OCI-LY1 (cell line): ENCODE data around the gene PTPRG.

Experiments used
- CTCF ChIP-seq: fragments of 200-600 bp; sonication (generic), shearing (Covaris generic); IDR thresholded peaks from 2 replicates; pipeline ENCODE4 v1.5.1; 2017; ENCODE audit warnings: mild to moderate bottlenecking, antibody characterized with exemption, low read length, moderate library complexity, mixed read lengths
- EZH2 ChIP-seq: fragments of 200-600 bp; sonication (generic), shearing (Covaris generic); IDR thresholded peaks from 2 replicates; pipeline ENCODE4 v1.8.0; 2017; ENCODE audit warnings: borderline replicate concordance, mixed run types, mild to moderate bottlenecking, antibody characterized with exemption, low read length, moderate library complexity, mixed read lengths

DNA sequence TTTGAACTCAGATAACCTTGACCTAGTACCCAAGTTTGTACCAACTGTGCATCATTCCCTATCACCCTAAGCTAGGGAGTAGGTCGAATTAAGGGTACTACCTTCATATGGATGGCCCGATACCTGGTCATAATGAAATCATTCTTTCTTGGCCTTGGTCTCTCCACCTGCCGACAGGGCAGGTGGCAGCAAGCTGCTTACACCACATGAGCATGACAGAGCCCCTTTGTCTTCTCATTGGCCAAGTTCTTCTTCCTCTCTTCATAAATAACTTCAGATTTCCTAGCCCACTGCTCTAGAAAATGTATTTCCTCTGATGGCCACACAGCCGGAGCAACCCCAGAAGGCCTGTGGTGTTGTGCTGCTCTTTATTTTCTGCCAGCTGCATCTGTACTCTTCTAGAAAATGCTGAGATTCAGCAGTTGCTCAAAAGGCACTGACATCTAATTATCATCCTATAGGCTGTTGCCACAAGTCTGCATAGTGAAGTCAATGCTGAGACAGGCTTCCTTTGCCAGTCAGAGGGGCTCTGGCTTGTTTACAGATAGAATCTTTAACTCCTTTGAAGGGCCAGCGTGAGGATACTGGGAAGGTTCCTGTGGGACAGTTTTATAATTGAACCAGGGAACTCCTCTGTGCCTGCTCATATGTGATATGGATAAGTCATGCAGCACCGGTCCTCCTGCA, 304.2 kb downstream of the PTPRG start:
- no peak for TF ChIP-seq CTCF
- TF ChIP-seq EZH2: no peak
